Cardiac septum (tissue), 1 donor: ENCODE measurements around the gene ATP5PF. TPM values are rescaled to one million over a fixed set of nuclear protein-coding genes. Genes with fewer than 3 reads are reported as not detected.
"Not testable (repeated sequence)": the region's sequence is repeated elsewhere in the genome, so short reads cannot be mapped to it uniquely, and the experiment has no call there.

Experiments
- DNase-seq: peaks from one replicate; pipeline ENCODE4 v3.0.0-alpha.2; 2020; ENCODE audit warnings: low spot score
- intact Hi-C: fragments of 100-400 bp; cut with DNase I; formaldehyde crosslinking; loops from one replicate; pipeline ENCODE4 v1.14.0; 2022
- long read RNA-seq: library from polyadenylated mRNA; unstranded; transcript quantifications from one replicate; pipeline ENCODE4 v2.0.0, GENCODE V29; 2021
- total RNA-seq: library from RNA; stranded (reverse); fragmentation: NEBNext Ultra II Directional; extraction: Animal tissue kit (Norgen Biotek cat#: 25700); gene quantifications from one replicate; pipeline ENCODE4 v1.2.1, GENCODE V29; 2021
- donor health status: DM: no; HTN: no; CAD: no.

The ATP5PF gene
- total RNA-seq, result 503 TPM
- long read RNA-seq, transcript ATP5PF-204 (4 exons, 1,179 nt), result minor isoform, 27 of 558 reads
- long read RNA-seq, transcript ATP5PF-201 (4 exons, 614 nt), result major isoform, 485 of 558 reads
- long read RNA-seq, transcript ATP5PF-202 (4 exons, 826 nt), result minor isoform, 5 of 558 reads
- long read RNA-seq, transcript ATP5PF-207 (4 exons, 589 nt), result minor isoform, 6 of 558 reads
- long read RNA-seq, partial matches to known transcripts, result 19 of 558 reads
- long read RNA-seq, other reads (novel, unspliced or antisense), result 10 of 558 reads

GRCh38 chr21:25734904-25735645 lies at the start of gene ATP5PF, which contains the start of gene GABPA:
TSS of gene ATP5PF (minus strand) at chr21:25734904. CDS start at chr21:25729794, 5,110 bp downstream.
TSS of gene GABPA (plus strand) at chr21:25734972. CDS start at chr21:25741599, 6,627 bp downstream.
- intact Hi-C loops, result loop anchor here (2.0 kb wide), 1 partner anchor 128 kb away; the partner anchor contains the start of gene MRPL39
- peak; percentile 98 for DNase-seq

DNA sequence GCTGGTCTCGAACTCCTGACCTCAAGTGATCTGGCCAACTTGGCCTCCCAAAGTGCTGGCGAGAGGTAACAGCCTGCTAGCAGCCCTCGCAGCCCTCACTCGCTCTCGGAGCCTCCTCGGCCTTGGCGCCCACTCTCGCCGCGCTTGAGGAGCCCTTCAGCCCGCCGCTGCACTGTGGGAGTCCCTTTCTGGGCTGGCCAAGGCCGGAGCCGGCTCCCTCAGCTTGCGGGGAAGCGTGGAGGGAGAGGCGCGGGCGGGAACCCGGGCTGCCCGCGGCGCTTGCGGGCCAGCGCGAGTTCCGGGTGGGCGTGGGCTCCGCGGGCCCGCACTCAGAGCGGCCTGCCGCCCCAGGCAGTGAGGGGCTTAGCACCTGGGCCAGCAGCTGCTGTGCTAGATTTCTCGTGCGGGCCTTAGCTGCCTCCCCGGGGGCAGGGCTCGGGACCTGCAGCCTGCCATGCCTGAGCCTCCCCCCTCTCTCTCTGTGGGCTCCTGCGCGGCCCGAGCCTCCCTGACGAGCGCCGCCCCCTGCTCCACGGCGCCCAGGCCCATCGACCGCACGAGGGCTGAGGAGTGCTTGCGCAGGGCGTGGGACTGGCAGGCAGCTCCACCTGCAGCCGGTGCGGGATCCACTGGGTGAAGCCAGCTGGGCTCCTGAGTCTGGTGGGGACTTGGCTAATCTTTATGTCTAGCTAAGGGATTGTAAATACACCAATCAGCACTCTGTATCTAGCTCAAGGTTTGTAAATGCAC lies 43.6 kb upstream of the ATP5PF start:
- intact Hi-C loops, DNase-seq: not testable (repeated sequence)

DNA sequence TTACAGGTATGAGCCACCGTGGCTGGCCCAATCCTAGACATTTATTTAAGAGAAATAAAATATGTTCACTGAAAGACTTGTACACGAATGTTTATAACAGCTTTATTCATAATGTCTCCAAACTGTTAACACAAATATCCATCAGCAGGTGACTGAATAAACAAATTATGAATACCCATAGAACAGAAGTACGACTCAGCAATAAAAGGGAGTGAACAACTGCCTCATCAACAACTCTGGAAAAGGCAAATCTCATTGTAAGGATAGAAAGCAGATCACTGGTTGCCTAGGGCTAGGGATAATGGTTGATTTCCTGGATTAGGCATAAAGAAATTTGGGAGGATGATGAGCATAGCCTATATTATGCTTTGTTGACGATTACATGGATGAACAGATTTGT lies 41.7 kb upstream of the ATP5PF start:
- no peak for DNase-seq
- intact Hi-C loops, result no loop called here

DNA sequence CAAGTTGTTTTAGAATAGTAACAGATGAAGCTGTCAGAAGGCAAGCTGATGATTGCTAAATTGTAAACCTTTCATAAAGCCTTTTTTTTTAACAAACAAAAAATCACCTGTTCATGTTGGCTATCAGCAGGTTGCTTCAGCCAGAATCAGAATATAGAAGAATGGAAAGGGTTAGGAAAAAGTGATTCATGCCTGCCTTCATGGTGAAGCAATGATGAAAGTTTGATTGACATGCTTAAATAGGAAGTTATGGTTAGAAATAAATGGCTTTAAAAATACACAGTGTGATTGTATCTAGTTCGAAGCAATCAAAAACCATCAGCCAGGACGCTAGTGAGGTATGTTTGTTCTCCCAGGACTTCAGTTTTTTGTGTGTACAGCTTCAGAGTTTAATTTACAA lies 38.0 kb upstream of the ATP5PF start:
- DNase-seq, result no peak
- intact Hi-C loops, result no loop called here

DNA sequence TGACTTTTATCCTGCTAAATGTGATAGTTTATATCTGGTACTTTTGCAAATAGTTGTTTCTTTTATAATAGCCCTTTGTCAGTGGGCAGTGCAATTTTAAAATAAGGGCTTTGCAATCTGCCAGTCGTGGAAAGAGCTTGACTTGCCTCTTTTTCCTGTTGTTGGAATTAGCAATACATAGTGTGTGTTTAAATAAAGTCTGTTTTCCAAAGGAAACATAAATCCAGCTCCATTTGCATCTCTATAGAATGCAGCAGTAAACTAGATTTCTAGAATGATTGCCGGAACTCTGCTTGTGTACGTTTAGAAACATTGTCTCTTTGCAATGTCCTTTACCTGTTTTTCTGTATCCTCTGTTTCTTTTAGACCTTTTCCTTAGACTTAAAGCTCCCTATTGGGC lies 33.2 kb upstream of the ATP5PF start:
- DNase-seq, result no peak
- intact Hi-C loops, result no loop called here

DNA sequence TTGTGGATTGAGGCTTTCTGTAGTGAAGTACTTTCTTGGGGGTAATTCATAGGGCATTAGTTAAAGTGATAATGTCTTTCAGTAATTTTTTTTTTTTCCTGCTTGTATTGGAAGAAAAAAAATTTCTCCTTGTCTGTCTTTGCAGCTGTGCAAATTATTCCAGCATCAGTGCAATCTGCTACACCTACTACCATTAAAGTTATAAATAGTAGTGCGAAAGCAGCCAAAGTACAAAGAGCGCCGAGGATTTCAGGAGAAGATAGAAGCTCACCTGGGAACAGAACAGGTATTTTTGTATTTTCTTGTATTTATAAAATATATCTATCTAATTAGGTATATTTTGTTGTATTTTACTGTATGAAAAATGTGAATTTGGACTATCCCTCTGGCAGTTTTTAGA lies 29.4 kb upstream of the ATP5PF start:
- DNase-seq, result no peak
- intact Hi-C loops, result no loop called here

DNA sequence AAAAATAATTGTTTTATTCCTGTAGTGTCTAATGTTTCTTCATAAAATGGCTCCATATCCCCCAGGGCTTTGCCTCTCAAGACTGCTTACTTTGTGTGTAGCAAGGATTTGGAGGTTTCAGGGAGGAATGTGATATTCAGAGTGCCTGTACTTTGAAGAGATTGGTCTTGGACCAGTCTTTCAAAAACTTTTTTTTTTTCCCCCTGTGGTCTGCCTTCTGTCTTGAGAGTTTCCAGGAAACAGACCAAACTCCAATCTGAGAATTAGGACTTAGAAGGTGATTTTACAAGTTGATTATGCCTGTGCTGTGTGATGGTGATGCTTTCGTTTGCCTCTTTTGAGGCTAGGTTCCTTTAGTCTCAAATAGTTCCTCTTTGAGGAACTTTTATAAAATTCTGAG lies 26.0 kb upstream of the ATP5PF start:
- DNase-seq, result no peak
- intact Hi-C loops, result no loop called here

DNA sequence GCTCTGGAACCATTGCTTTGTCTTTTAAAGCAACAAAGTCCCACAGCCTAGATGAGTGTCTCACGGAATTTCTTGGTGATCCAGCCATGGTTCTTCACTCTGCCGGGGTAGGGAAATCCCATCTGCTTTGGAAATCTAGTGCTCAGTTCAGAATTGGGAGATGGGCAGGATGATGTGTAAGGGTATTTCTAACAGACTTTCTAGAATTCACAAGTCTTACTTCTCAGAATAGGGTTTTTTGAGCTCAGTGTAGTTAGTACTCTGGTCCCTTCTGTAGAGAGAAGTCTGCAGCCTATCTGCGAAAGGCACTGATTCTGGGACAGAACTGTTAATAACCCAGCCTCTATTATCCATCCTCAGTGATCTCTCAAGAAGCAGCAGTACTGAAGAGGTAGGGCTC lies 25.4 kb upstream of the ATP5PF start:
- intact Hi-C loops, result no loop called here
- DNase-seq, result no peak

DNA sequence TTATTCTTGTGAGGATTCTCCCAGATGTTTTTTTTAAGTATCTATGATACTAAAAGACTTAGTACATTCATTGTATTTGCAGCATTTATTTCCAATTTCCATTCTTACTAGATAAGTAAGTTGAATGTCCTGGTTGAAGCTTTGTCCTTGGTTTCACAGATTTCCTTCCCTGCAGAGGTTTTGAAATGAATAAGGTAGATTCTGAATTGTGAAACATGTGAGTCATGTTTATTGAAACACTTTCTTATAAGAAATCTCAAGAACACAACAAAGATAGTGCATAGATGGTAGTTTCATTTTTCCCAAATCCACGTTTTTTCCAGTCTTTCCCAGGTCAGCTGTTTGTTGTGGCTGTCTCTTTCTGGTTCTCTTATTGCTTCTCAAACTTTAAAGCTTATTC lies 24.9 kb upstream of the ATP5PF start:
- DNase-seq, result no peak
- intact Hi-C loops, result no loop called here

GRCh38 chr21:25757531-25757930 lies 22.8 kb upstream of the ATP5PF start:
- intact Hi-C loops, result no loop called here
- no peak for DNase-seq

DNA sequence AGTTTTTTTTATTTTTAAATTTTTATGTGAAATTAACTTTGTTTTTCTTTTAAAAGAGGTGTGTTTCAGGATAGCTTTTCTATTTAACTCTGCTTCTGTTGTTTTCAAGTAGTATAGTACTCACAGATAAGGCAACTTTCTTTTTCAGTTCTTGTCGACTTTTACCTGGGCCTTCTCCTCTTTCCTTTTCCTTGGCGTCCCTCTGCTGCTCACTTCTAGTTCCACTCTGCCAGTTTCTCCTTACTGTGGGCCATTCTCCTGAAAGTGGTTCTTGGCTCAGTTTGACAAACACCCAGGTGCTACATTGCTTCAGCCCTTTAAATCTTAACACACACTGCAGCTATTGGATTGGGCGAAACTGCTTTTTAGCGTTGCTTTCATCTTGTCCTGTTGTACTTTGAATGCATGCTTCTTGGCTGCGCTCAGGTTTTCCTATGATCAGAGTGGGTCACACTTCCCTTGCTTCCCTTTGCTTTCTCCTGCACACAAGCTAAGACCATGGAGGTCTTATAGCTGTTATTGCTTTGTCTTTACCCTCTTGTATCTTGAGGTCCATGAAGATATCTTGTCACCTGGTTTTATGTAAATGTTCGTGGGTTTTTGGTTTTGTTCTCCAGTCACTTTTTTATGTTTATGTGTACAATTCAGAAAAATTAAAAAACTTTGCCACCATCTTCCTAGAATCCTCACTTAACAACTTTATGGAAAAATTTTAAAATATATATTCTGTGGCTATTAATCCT lies 21.7 kb upstream of the ATP5PF start:
- intact Hi-C loops, result no loop called here

GRCh38 chr21:25752416-25752815 lies 17.7 kb upstream of the ATP5PF start:
- DNase-seq, result no peak
- intact Hi-C loops, result no loop called here

More for the DNA sequence above, 21.7 kb upstream of the ATP5PF start:
- no peak for DNase-seq

DNA sequence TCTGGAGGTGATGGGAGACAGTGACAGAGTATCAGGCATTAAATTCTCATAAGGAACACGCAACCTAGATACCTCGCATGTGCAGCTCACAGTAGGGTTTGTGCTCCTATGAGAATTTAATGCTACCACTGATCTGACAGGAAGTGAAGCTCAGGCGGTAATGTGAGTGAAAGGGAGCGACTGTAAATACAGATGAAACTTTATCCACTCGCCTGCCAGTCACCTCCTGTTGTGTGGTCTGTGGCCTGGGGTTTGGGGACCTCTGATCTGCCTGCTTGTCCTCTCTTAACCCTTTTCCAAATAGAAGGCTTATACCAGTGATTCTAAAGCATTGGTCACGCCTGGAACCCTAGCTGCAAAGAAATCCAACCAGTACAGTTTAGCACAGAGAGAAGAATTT lies 15.4 kb upstream of the ATP5PF start:
- intact Hi-C loops, result no loop called here
- DNase-seq, result no peak

- intact Hi-C loops, result no loop called here
These were observed 10.2 kb upstream of the ATP5PF start for GRCh38 chr21:25744854-25745253.

GRCh38 chr21:25742900-25743299 lies 8.2 kb upstream of the ATP5PF start:
- intact Hi-C loops, result no loop called here
- DNase-seq, result no peak

More at GRCh38 chr21:25744854-25745253, 10.2 kb upstream of the ATP5PF start:
- no peak for DNase-seq

- DNase-seq, result no peak
- intact Hi-C loops, result no loop called here
These were observed 2.7 kb upstream of the ATP5PF start for GRCh38 chr21:25737421-25737820.

GRCh38 chr21:25735646-25736597 lies 1.2 kb upstream of the ATP5PF start:
- peak; percentile 90 for DNase-seq
- intact Hi-C loops, result loop anchor here (2.0 kb wide), 1 partner anchor 129 kb away; the partner anchor contains the start of gene MRPL39

DNA sequence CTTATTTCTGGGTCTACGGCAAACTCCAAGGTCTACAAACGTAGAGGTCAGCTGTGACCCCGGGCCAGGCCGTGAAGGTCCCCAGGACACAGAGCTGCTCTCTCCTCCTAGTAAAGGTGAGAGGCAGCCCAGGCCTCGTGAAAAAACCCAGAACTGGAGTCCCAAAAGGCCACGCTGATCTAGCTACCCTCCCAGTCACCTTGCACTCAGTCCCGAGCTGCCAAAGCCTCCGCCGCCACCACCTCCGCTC lies 125 bp downstream of the ATP5PF start:
- intact Hi-C loops, result loop anchor here (2.0 kb wide), 1 partner anchor 128 kb away; the partner anchor contains the start of gene MRPL39
- no peak for DNase-seq
